Measurements from ENCODE around the gene VCL.

VCL gene

DNA sequence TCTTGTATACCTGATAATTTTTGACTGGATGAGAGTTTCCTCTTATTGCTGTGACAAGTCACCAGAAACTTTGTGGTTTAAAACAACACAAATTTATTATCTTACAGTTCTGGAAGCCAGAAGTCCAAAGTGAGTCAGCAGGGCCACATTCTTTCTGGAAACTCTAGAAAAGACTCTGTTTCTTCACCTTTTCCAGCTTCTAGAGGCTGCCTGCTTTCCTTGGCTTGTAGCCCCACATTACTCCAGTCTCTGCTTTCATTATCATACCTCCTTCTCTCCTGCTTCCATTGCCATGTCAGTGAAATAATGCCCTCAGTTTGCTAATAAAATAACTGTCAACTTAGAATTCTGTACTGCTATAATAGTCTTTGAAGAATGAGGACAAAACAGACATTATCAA is 65.3 kb downstream of the VCL start:
- H3K27ac ChIP-seq (ENCODE audit: low read length), result no peak overlapping the region
- no peaks in the 10 kb centered on the region for H3K9me3 ChIP-seq (ENCODE audit: control insufficient read depth in 1 of 2, low read length in 2 of 2)
- H3K4me1 ChIP-seq (ENCODE audit: control insufficient read depth in 1 of 2, insufficient read depth in 2 of 2, low read length in 2 of 2), result peaks cover 2 to 29% of the 10 kb centered on the region in 2 donors

DNA sequence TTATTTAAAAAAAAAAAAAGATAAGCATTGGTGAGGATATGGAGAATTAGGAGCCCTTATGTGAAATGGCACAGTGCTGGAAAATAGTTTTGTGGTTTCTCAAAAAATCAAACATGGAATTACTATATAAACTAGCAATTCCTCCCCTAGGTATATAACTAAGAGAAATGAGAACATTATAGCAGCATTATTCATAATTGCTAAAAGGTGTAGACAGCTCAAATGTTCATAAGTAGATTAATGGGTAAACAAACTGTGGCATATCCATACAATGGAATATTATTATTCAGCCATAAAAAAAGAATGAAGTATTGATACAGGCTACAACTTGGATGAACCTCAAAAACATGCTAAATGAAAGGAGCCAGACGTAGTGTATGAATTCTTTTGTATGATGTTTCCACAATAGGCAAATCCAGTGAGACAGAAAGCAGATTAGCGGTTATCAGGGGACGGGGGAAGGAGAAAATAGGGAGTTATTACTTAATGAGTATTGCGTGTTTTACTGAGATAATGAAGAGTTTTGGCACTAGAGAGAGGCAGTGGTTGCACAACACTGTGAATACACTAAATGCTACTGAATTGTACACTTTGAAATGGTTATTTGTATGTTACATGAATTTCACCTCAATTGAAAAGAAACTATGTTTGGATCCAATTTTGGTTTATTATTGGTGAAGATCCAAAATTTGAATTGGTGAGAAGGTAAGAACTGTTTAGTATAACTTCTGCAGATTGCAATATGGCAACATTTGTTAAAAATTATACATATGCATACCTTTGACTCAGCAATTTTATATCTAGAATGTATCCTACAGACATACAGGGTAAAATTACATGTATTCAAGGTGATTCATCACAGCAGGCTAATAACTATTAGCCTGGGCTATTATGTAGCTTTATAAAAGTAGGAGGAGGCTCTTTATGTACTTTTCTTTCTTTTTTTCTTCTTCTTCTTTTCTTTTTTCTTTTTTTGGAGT is 69.7 kb downstream of the VCL start:
- Histone ChIP-seq H3K27ac (ENCODE audit: low read length) (no peak overlapping the region), H3K4me1 (ENCODE audit: control insufficient read depth in 1 of 2, insufficient read depth in 2 of 2, low read length in 2 of 2) (peaks cover 0 to 45% of the 10 kb centered on the region in 2 donors), H3K36me3 (ENCODE audit: control insufficient read depth in 1 of 2, insufficient read depth in 2 of 2, low read length in 2 of 2) (peaks cover 9 to 30% of the 10 kb centered on the region in 2 donors), H3K9me3 (ENCODE audit: control insufficient read depth in 1 of 2, low read length in 2 of 2) (no peaks in the 10 kb centered on the region), H3K27me3 (ENCODE audit: low read depth, low read length) (no peaks in the 10 kb centered on the region), H3K4me3 (ENCODE audit: low read depth in 1 of 2, low read length in 2 of 2) (no peak overlapping the region)

More for the DNA sequence above, 65.3 kb downstream of the VCL start:
- Histone ChIP-seq H3K4me3 (ENCODE audit: low read depth in 1 of 2, low read length in 2 of 2) (no peak overlapping the region), H3K27me3 (ENCODE audit: low read depth, low read length) (no peaks in the 10 kb centered on the region), H3K36me3 (ENCODE audit: control insufficient read depth in 1 of 2, insufficient read depth in 2 of 2, low read length in 2 of 2) (peaks cover 9 to 22% of the 10 kb centered on the region in 2 donors)

DNA sequence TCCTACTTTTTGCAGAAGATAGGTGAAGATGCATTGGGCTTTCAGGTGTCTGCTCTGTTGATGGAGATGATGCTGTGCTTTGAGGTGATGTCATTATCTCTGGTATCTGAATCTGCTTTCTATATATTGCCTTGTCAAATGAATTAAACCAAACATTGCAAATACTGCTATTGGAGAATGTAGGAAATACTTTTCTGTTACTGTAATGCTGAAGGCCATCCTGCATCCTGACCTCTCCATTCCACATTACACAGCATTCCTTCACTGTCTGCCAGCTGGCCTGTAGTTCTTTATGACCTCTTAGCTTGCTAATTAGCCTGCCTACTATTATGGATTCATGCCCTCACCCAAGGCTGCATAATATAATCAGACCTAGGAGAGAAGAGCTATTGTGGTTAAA is 73.2 kb downstream of the VCL start:
- Histone ChIP-seq H3K4me3 (ENCODE audit: low read depth in 1 of 2, low read length in 2 of 2) (no peak overlapping the region), H3K4me1 (ENCODE audit: control insufficient read depth in 1 of 2, insufficient read depth in 2 of 2, low read length in 2 of 2) (peaks cover 0 to 43% of the 10 kb centered on the region in 2 donors), H3K27ac (ENCODE audit: low read length) (peak overlapping the region; percentile 16), H3K27me3 (ENCODE audit: low read depth, low read length) (no peaks in the 10 kb centered on the region), H3K9me3 (ENCODE audit: control insufficient read depth in 1 of 2, low read length in 2 of 2) (no peaks in the 10 kb centered on the region), H3K36me3 (ENCODE audit: control insufficient read depth in 1 of 2, insufficient read depth in 2 of 2, low read length in 2 of 2) (peaks cover 18 to 24% of the 10 kb centered on the region in 2 donors)

DNA sequence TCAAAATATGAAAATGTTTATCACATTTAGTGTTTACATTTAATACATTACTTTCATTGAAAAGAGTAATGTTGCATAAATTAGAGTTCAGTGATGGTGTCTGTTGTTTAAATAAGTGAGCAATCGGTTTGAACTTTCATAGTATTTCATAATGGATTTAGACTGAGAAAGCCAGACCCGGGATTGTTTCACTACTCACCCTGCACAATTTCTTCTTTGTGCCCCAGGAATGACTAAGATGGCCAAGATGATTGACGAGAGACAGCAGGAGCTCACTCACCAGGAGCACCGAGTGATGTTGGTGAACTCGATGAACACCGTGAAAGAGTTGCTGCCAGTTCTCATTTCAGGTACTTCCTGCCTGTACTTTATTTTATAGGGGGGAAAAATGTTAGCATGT is 74.6 kb downstream of the VCL start:
- no peaks in the 10 kb centered on the region for H3K27me3 ChIP-seq (ENCODE audit: low read depth, low read length)
- H3K9me3 ChIP-seq (ENCODE audit: control insufficient read depth in 1 of 2, low read length in 2 of 2), result no peaks in the 10 kb centered on the region
- H3K4me3 ChIP-seq (ENCODE audit: low read depth in 1 of 2, low read length in 2 of 2), result no peak overlapping the region
- peaks cover 18 to 24% of the 10 kb centered on the region in 2 donors for H3K36me3 ChIP-seq (ENCODE audit: control insufficient read depth in 1 of 2, insufficient read depth in 2 of 2, low read length in 2 of 2)
- no peak overlapping the region for H3K27ac ChIP-seq (ENCODE audit: low read length)
- H3K4me1 ChIP-seq (ENCODE audit: control insufficient read depth in 1 of 2, insufficient read depth in 2 of 2, low read length in 2 of 2), result peaks cover 0 to 41% of the 10 kb centered on the region in 2 donors

DNA sequence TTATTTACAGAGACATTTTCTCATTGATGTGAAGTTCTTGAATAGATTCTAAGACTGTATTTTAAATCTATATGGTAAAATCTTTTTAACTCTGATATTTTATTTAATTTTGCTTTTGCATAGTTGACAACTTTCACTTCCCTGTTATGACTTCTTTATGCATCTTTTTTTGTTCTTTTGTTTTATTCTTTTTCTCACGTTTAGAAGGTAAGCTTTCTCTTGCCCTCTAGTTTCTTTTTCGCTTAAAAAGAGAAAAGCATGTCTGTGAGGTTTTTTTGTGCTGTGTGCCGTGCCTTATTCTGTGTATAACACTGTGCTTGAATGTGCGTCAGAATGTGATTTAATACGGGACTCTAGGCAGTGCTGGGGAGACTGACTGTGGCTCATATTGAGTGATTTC is 78.0 kb downstream of the VCL start:
- Histone ChIP-seq H3K9me3 (ENCODE audit: control insufficient read depth in 1 of 2, low read length in 2 of 2) (no peaks in the 10 kb centered on the region), H3K36me3 (ENCODE audit: control insufficient read depth in 1 of 2, insufficient read depth in 2 of 2, low read length in 2 of 2) (peaks cover 18 to 24% of the 10 kb centered on the region in 2 donors), H3K4me1 (ENCODE audit: control insufficient read depth in 1 of 2, insufficient read depth in 2 of 2, low read length in 2 of 2) (peaks cover 8 to 21% of the 10 kb centered on the region in 2 donors), H3K27me3 (ENCODE audit: low read depth, low read length) (no peaks in the 10 kb centered on the region), H3K4me3 (ENCODE audit: low read depth in 1 of 2, low read length in 2 of 2) (no peak overlapping the region), H3K27ac (ENCODE audit: low read length) (no peak overlapping the region)

DNA sequence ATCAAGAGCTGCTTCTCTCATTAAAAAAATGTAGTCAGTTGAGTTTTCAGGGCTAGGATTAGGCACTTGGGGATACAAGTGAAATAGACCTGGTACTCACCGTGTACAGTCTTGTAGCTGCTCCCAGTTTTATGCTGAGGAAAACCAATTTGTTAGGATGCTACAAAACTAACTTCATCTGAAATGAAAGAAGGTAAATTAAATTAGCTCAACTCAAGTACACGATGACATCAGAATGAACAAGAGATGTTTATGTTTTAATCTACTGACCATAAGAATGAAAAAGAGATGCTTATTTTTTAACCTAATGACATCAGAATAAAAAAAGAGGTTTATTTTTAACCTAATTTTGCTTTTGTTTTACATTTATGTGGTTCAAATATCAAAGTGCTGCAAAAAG is 79.0 kb downstream of the VCL start:
- Histone ChIP-seq H3K4me3 (ENCODE audit: low read depth in 1 of 2, low read length in 2 of 2) (no peak overlapping the region), H3K9me3 (ENCODE audit: control insufficient read depth in 1 of 2, low read length in 2 of 2) (no peaks in the 10 kb centered on the region), H3K27me3 (ENCODE audit: low read depth, low read length) (no peaks in the 10 kb centered on the region), H3K4me1 (ENCODE audit: control insufficient read depth in 1 of 2, insufficient read depth in 2 of 2, low read length in 2 of 2) (peaks cover 8 to 19% of the 10 kb centered on the region in 2 donors), H3K27ac (ENCODE audit: low read length) (no peak overlapping the region), H3K36me3 (ENCODE audit: control insufficient read depth in 1 of 2, insufficient read depth in 2 of 2, low read length in 2 of 2) (peaks cover 18% of the 10 kb centered on the region in 2 donors)

DNA sequence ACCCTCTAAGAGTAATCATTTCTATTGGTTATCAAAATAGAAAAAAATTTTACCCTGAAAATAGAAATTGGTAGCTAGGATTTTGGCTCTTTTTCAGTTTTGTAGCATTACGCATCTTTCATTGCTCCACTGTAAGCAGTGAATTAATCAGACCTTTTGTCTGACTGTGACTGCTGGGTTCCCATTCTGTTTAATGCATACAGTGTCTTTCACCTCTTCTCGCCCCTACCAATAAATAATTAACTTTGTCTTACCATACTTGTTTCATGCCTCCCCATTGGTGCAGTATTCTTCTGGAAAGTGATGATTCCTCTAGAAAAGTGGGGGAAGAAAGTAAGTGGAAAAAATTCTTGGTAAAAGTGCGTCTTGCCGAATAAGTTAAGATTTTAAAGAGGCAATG is 79.5 kb downstream of the VCL start:
- H3K4me3 ChIP-seq (ENCODE audit: low read depth in 1 of 2, low read length in 2 of 2), result no peak overlapping the region
- H3K27ac ChIP-seq (ENCODE audit: low read length), result no peak overlapping the region
- H3K36me3 ChIP-seq (ENCODE audit: control insufficient read depth in 1 of 2, insufficient read depth in 2 of 2, low read length in 2 of 2), result peaks cover 19 to 23% of the 10 kb centered on the region in 2 donors
- no peaks in the 10 kb centered on the region for H3K27me3 ChIP-seq (ENCODE audit: low read depth, low read length)
- H3K9me3 ChIP-seq (ENCODE audit: control insufficient read depth in 1 of 2, low read length in 2 of 2), result no peaks in the 10 kb centered on the region
- H3K4me1 ChIP-seq (ENCODE audit: control insufficient read depth in 1 of 2, insufficient read depth in 2 of 2, low read length in 2 of 2), result peaks cover 8 to 18% of the 10 kb centered on the region in 2 donors

DNA sequence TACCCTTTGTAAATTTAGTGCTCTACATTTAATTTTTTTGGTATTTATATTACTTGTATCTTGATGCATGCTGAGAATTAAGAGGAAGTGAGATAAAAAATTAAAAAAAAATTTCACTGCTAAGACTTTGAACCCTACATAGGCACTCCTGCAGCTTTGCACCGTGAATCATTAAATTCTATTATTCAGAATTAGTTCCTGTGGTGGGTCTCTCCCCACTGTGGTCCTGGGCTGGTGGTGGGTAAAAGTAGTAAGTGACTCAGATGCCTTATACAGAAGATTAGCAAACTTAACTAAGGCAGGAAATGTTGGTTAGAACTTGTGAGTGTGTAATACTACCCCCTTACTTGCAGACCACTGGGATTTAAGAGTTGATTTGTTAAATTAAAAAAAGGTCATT is 80.1 kb downstream of the VCL start:
- Histone ChIP-seq H3K9me3 (ENCODE audit: control insufficient read depth in 1 of 2, low read length in 2 of 2) (no peaks in the 10 kb centered on the region), H3K4me3 (ENCODE audit: low read depth in 1 of 2, low read length in 2 of 2) (no peak overlapping the region), H3K27me3 (ENCODE audit: low read depth, low read length) (no peaks in the 10 kb centered on the region), H3K36me3 (ENCODE audit: control insufficient read depth in 1 of 2, insufficient read depth in 2 of 2, low read length in 2 of 2) (peaks cover 21 to 25% of the 10 kb centered on the region in 2 donors), H3K27ac (ENCODE audit: low read length) (no peak overlapping the region), H3K4me1 (ENCODE audit: control insufficient read depth in 1 of 2, insufficient read depth in 2 of 2, low read length in 2 of 2) (peaks cover 8 to 15% of the 10 kb centered on the region in 2 donors)

DNA sequence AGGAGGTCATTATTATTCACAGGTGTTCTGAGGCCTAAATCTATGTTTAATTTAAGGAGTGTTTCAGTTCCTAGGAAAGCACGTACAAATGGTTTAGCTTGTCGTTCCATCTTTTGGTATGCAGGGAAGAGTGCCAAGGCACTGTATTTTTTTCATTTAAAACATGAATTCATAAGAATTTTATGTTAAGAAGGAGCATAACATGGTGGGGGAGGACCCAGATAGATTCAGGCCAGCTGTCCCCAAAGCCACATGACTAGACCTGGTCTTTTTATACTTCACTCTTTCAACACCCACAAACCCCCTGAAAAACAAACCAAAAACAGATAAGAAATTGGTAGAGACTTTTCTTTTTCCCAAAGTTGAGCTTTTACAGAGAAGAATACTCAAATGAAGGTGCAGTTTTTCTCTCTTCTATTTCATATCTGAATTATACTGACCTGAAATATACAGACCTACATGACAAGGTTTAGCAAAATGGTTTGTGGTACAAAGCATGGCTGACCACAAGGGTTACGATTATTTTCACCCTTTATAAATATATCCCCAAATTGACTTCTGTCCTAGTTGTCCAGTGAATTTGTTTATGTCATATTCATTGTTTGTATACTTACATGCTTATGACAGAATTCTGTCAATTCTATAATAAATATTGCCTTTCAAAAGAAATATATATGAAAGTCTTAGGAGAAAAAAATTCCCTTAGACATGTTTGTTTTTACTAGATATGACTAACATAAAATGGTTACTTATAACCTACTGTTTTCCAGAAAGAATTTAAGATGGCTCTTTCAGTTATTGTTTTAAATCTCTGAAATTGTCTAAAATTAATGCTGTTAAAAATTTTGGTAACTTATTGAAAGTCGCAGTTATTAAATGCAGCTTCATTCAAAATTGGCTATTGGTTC is 81.4 kb downstream of the VCL start:
- H3K4me3 ChIP-seq (ENCODE audit: low read depth in 1 of 2, low read length in 2 of 2), result no peak overlapping the region
- peaks cover 17 to 19% of the 10 kb centered on the region in 2 donors for H3K36me3 ChIP-seq (ENCODE audit: control insufficient read depth in 1 of 2, insufficient read depth in 2 of 2, low read length in 2 of 2)
- H3K27me3 ChIP-seq (ENCODE audit: low read depth, low read length), result no peaks in the 10 kb centered on the region
- H3K9me3 ChIP-seq (ENCODE audit: control insufficient read depth in 1 of 2, low read length in 2 of 2), result no peaks in the 10 kb centered on the region
- peaks cover 8 to 15% of the 10 kb centered on the region in 2 donors for H3K4me1 ChIP-seq (ENCODE audit: control insufficient read depth in 1 of 2, insufficient read depth in 2 of 2, low read length in 2 of 2)
- H3K27ac ChIP-seq (ENCODE audit: low read length), result peak overlapping the region; percentile 27

DNA sequence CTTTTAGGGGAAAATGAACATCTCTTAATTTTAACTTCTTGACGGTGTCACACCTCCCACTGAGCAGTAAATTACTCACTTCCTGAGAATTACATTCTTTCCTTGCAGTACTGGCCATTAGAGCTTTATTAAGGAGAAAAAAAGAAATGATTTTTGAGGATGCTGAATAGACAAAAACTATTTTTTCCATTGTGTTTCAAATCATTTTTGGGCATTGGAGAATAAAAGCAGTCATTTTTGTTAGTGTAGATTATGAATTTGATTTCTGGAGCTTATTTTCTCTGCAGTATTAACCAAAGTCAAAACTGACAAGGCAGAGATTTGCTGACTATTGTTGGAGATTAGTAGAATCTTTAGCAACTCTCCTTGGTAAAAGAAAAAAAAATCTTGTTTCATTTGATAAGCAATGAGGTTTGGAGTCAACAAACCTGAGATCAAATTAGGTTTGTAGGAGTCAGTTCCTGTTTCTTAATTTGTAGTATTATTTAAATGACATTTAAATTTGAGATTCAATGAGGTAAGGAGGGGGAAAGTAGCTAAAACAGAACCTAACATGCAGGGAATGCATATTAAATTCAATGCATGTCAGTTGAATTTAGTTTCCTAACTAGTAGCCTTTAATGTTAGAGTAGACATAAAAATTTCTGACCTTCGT is 82.1 kb downstream of the VCL start:
- Histone ChIP-seq H3K4me3 (ENCODE audit: low read depth in 1 of 2, low read length in 2 of 2) (no peak overlapping the region), H3K27ac (ENCODE audit: low read length) (no peak overlapping the region), H3K36me3 (ENCODE audit: control insufficient read depth in 1 of 2, insufficient read depth in 2 of 2, low read length in 2 of 2) (peaks cover 16 to 22% of the 10 kb centered on the region in 2 donors), H3K4me1 (ENCODE audit: control insufficient read depth in 1 of 2, insufficient read depth in 2 of 2, low read length in 2 of 2) (peaks cover 8 to 15% of the 10 kb centered on the region in 2 donors), H3K9me3 (ENCODE audit: control insufficient read depth in 1 of 2, low read length in 2 of 2) (no peaks in the 10 kb centered on the region), H3K27me3 (ENCODE audit: low read depth, low read length) (no peaks in the 10 kb centered on the region)
